Glutamatergic neuron (in vitro differentiated cells): ENCODE results near the gene TRDN. TPM values are rescaled to one million over a fixed set of nuclear protein-coding genes. Genes with fewer than 3 reads are reported as not detected.

Source experiments
- DNase-seq: peaks from one replicate; pipeline ENCODE4 v3.0.0; 2022
- H3K27ac Mint-ChIP-seq: one replicate; pipeline ENCODE4 v1.8.0; 2020; ENCODE audit warnings: mild to moderate bottlenecking, mixed read lengths, inconsistent platforms; ENCODE audit not compliant: unreplicated experiment
- H3K27me3 Mint-ChIP-seq: one replicate; pipeline ENCODE4 v1.8.0; 2020; ENCODE audit warnings: mild to moderate bottlenecking, moderate library complexity, mixed read lengths, inconsistent platforms; ENCODE audit not compliant: unreplicated experiment
- H3K36me3 Mint-ChIP-seq: one replicate; pipeline ENCODE4 v1.8.0; 2020; ENCODE audit warnings: mild to moderate bottlenecking, mixed read lengths, inconsistent platforms; ENCODE audit not compliant: unreplicated experiment
- H3K4me1 Mint-ChIP-seq: one replicate; pipeline ENCODE4 v1.8.0; 2020; ENCODE audit warnings: mild to moderate bottlenecking, low read depth, mixed read lengths, inconsistent platforms; ENCODE audit not compliant: unreplicated experiment
- H3K4me3 Mint-ChIP-seq: one replicate; pipeline ENCODE4 v1.8.0; 2020; ENCODE audit warnings: mild to moderate bottlenecking, mixed read lengths, inconsistent platforms; ENCODE audit not compliant: unreplicated experiment
- H3K9me3 Mint-ChIP-seq: one replicate; pipeline ENCODE4 v1.8.0; 2020; ENCODE audit warnings: mild to moderate bottlenecking, moderate library complexity, mixed read lengths, inconsistent platforms; ENCODE audit not compliant: unreplicated experiment
- CTCF ChIP-seq: fragments of 200-600 bp; sonication (generic); IDR thresholded peaks from one replicate; pipeline ENCODE4 v1.5.0; 2021; ENCODE audit not compliant: partially characterized antibody, unreplicated experiment
- total RNA-seq: library from RNA; stranded (reverse); fragmentation: NEBNext Ultra II Directional; extraction: Animal tissue kit (Norgen Biotek cat#: 25700); gene quantifications from one replicate; pipeline ENCODE4 v1.2.1, GENCODE V29; 2021; ENCODE audit not compliant: unreplicated experiment

Gene TRDN
- total RNA-seq, 1 donor from 2014 or later = not detected

- H3K9me3 Mint-ChIP-seq = no peaks in the 10 kb centered on the region
- no peaks in the 10 kb centered on the region for H3K36me3 Mint-ChIP-seq
- H3K4me1 Mint-ChIP-seq = no peaks in the 10 kb centered on the region
- DNase-seq = no peak
- no peak for TF ChIP-seq CTCF
- H3K27ac Mint-ChIP-seq = no peak overlapping the region
- H3K27me3 Mint-ChIP-seq = no peaks in the 10 kb centered on the region
- no peak overlapping the region for H3K4me3 Mint-ChIP-seq
These were observed 284.0 kb downstream of the TRDN start for GRCh38 chr6:123352705-123353104.

GRCh38 chr6:123352279-123352678 lies 284.5 kb downstream of the TRDN start:
- no peak for DNase-seq

GRCh38 chr6:123343836-123344235 lies 292.9 kb downstream of the TRDN start:
- Mint-ChIP-seq H3K4me1 (no peaks in the 10 kb centered on the region), H3K27me3 (no peaks in the 10 kb centered on the region), H3K27ac (no peak overlapping the region), H3K4me3 (no peak overlapping the region), H3K36me3 (no peaks in the 10 kb centered on the region), H3K9me3 (no peaks in the 10 kb centered on the region)
- DNase-seq = no peak
- TF ChIP-seq CTCF = no peak

More at GRCh38 chr6:123352279-123352678, 284.5 kb downstream of the TRDN start:
- Mint-ChIP-seq H3K27me3 (no peaks in the 10 kb centered on the region), H3K27ac (no peak overlapping the region), H3K9me3 (no peaks in the 10 kb centered on the region), H3K36me3 (no peaks in the 10 kb centered on the region), H3K4me3 (no peak overlapping the region), H3K4me1 (no peaks in the 10 kb centered on the region)
- no peak for TF ChIP-seq CTCF

- TF ChIP-seq CTCF = no peak
These were observed 298.4 kb downstream of the TRDN start for GRCh38 chr6:123338394-123338793.

GRCh38 chr6:123333000-123333756 lies 303.6 kb downstream of the TRDN start:
- TF ChIP-seq CTCF = no peak
- Mint-ChIP-seq H3K4me3 (no peak overlapping the region), H3K27ac (no peak overlapping the region), H3K9me3 (no peaks in the 10 kb centered on the region), H3K36me3 (no peaks in the 10 kb centered on the region), H3K27me3 (no peaks in the 10 kb centered on the region), H3K4me1 (peaks cover 8% of the 10 kb centered on the region)
- no peak for DNase-seq

More at GRCh38 chr6:123338394-123338793, 298.4 kb downstream of the TRDN start:
- Mint-ChIP-seq H3K4me3 (no peak overlapping the region), H3K9me3 (no peaks in the 10 kb centered on the region), H3K27me3 (no peaks in the 10 kb centered on the region), H3K27ac (no peak overlapping the region), H3K4me1 (peaks cover 5% of the 10 kb centered on the region), H3K36me3 (no peaks in the 10 kb centered on the region)
- DNase-seq = peak; percentile 15
